H9 (cell line): ENCODE results near the gene TTC39C. TPM values are rescaled to one million over a fixed set of nuclear protein-coding genes. Genes with fewer than 3 reads are reported as not detected.

Experiments used
- DNase-seq: peaks from one replicate; pipeline ENCODE4 v3.0.0-alpha.2; 2017
- H2AFZ ChIP-seq: one replicate; pipeline ENCODE4 v1.6.1; 2013; ENCODE audit warnings: mild to moderate bottlenecking, low read length, control low read depth, moderate library complexity
- H2AK5ac ChIP-seq: 2 replicates; pipeline ENCODE4 v1.6.1; 2013; ENCODE audit warnings: low read length, control low read depth, mixed read lengths; ENCODE audit not compliant: insufficient read length
- H2BK120ac ChIP-seq: one replicate; pipeline ENCODE4 v1.6.1; 2013; ENCODE audit warnings: low read depth, mild to moderate bottlenecking, low read length, control low read depth, inconsistent platforms; ENCODE audit not compliant: poor library complexity, severe bottlenecking
- H2BK12ac ChIP-seq: 2 replicates; pipeline ENCODE4 v1.6.1; 2013; ENCODE audit warnings: low read length, control low read depth, mixed read lengths, low read depth; ENCODE audit not compliant: insufficient read length
- H2BK15ac ChIP-seq: 2 replicates; pipeline ENCODE4 v1.6.1; 2013; ENCODE audit warnings: low read depth, low read length, control low read depth
- H2BK20ac ChIP-seq: one replicate; pipeline ENCODE4 v1.6.1; 2013; ENCODE audit warnings: low read depth, mild to moderate bottlenecking, low read length, control low read depth, inconsistent platforms; ENCODE audit not compliant: poor library complexity, severe bottlenecking
- H2BK5ac ChIP-seq: 2 replicates; pipeline ENCODE4 v1.6.1; 2013; ENCODE audit warnings: low read length, control low read depth, mixed read lengths; ENCODE audit not compliant: insufficient read length
- H3K14ac ChIP-seq: 2 replicates; pipeline ENCODE4 v1.6.1; 2013; ENCODE audit warnings: low read length, control low read depth; ENCODE audit not compliant: insufficient read depth
- H3K18ac ChIP-seq: 2 replicates; pipeline ENCODE4 v1.6.1; 2013; ENCODE audit warnings: low read depth, mild to moderate bottlenecking, mixed read lengths, low read length, control low read depth; ENCODE audit not compliant: insufficient read length
- H3K23ac ChIP-seq: 2 replicates; pipeline ENCODE4 v1.6.1; 2013; ENCODE audit warnings: low read length, control low read depth, mixed read lengths, low read depth; ENCODE audit not compliant: insufficient read length
- H3K23me2 ChIP-seq: 2 replicates; pipeline ENCODE4 v1.6.1; 2013; ENCODE audit warnings: low read depth, mild to moderate bottlenecking, mixed read lengths, low read length, control low read depth; ENCODE audit not compliant: insufficient read length, poor library complexity, severe bottlenecking
- H3K27ac ChIP-seq: 2 replicates; pipeline ENCODE4 v1.5.1; 2013; ENCODE audit warnings: low read length, control low read depth, mixed read lengths, low read depth; ENCODE audit not compliant: insufficient read length
- H3K27me3 ChIP-seq: 2 replicates; pipeline ENCODE4 v1.6.1; 2013; ENCODE audit warnings: low read length, control low read depth, inconsistent platforms; ENCODE audit not compliant: insufficient read depth
- H3K4ac ChIP-seq: 2 replicates; pipeline ENCODE4 v1.6.1; 2013; ENCODE audit warnings: low read depth, mild to moderate bottlenecking, control low read depth, inconsistent platforms, low read length, moderate library complexity
- H3K4me1 ChIP-seq: 2 replicates; pipeline ENCODE4 v1.6.1; 2013; ENCODE audit warnings: low read length, control low read depth, inconsistent platforms; ENCODE audit not compliant: insufficient read depth
- H3K4me2 ChIP-seq: 2 replicates; pipeline ENCODE4 v1.6.1; 2013; ENCODE audit warnings: low read length, control low read depth, mixed read lengths; ENCODE audit not compliant: insufficient read length, insufficient read depth
- H3K56ac ChIP-seq: 2 replicates; pipeline ENCODE4 v1.6.1; 2013; ENCODE audit warnings: low read depth, mild to moderate bottlenecking, mixed read lengths, low read length, control low read depth; ENCODE audit not compliant: insufficient read length
- H3K79me1 ChIP-seq: 2 replicates; pipeline ENCODE4 v1.6.1; 2013; ENCODE audit warnings: low read depth, mild to moderate bottlenecking, moderate library complexity, low read length, control low read depth, inconsistent platforms; ENCODE audit not compliant: insufficient read depth, poor library complexity, severe bottlenecking
- H3K79me2 ChIP-seq: 2 replicates; pipeline ENCODE4 v1.6.1; 2013; ENCODE audit warnings: low read length, control low read depth, inconsistent platforms; ENCODE audit not compliant: insufficient read depth
- H3K9ac ChIP-seq: 2 replicates; pipeline ENCODE4 v1.6.1; 2013; ENCODE audit warnings: low read length, control low read depth, mixed read lengths; ENCODE audit not compliant: insufficient read length; ENCODE audit errors: extremely low read depth
- H3K9me3 ChIP-seq: one replicate; pipeline ENCODE4 v1.6.1; 2013; ENCODE audit warnings: low read depth, low read length, inconsistent platforms; ENCODE audit not compliant: control insufficient read depth
- H3T11ph ChIP-seq: one replicate; pipeline ENCODE4 v1.6.1; 2013; ENCODE audit warnings: mild to moderate bottlenecking, low read length, control low read depth, inconsistent platforms
- H4K20me1 ChIP-seq: one replicate; pipeline ENCODE4 v1.6.1; 2013; ENCODE audit not compliant: control insufficient read depth, insufficient read length, insufficient read depth
- H4K5ac ChIP-seq: 2 replicates; pipeline ENCODE4 v1.6.1; 2013; ENCODE audit warnings: low read depth, mild to moderate bottlenecking, mixed read lengths, low read length, control low read depth; ENCODE audit not compliant: insufficient read length
- H4K8ac ChIP-seq: replicated peaks from 2 replicates; pipeline ENCODE4 v1.6.1; 2013; ENCODE audit warnings: low read length, control low read depth, mixed read lengths, low read depth; ENCODE audit not compliant: insufficient read length
- H4K91ac ChIP-seq: 2 replicates; pipeline ENCODE4 v1.6.1; 2013; ENCODE audit warnings: low read depth, mild to moderate bottlenecking, moderate library complexity, mixed read lengths, low read length, control low read depth; ENCODE audit not compliant: insufficient read length
- H3K27ac Mint-ChIP-seq, 3 experiments: 2 replicates in 2 of 3; 3 replicates in 1 of 3; pipeline ENCODE4 v1.8.0; 2020 to 2021; ENCODE audit warnings: mixed read lengths in 3 of 3, mild to moderate bottlenecking in 1 of 3, moderate library complexity in 1 of 3
- H3K27me3 Mint-ChIP-seq: 2 replicates; pipeline ENCODE4 v1.8.0; 2021; ENCODE audit warnings: low read depth, mild to moderate bottlenecking, moderate library complexity, mixed read lengths
- H3K36me3 Mint-ChIP-seq, 3 experiments: 2 replicates in 2 of 3; 3 replicates in 1 of 3; pipeline ENCODE4 v1.8.0; 2020 to 2021; ENCODE audit warnings: low read depth in 3 of 3, mixed read lengths in 3 of 3; ENCODE audit not compliant: insufficient read depth in 1 of 3
- H3K4me1 Mint-ChIP-seq, 2 experiments: 2 replicates each; pipeline ENCODE4 v1.8.0; 2020; ENCODE audit warnings: mixed read lengths in 2 of 2
- H3K4me3 Mint-ChIP-seq, 2 experiments: 2 replicates in 1 of 2; 3 replicates in 1 of 2; pipeline ENCODE4 v1.8.0; 2020 to 2021; ENCODE audit warnings: mild to moderate bottlenecking in 2 of 2, mixed read lengths in 2 of 2, moderate library complexity in 1 of 2
- H3K9me3 Mint-ChIP-seq, 2 experiments: 2 replicates in 1 of 2; 3 replicates in 1 of 2; pipeline ENCODE4 v1.8.0; 2020; ENCODE audit warnings: mild to moderate bottlenecking in 2 of 2, mixed read lengths in 2 of 2, moderate library complexity in 1 of 2
- CTCF ChIP-seq: fragments of 200-600 bp; sonication (generic); conservative IDR thresholded peaks from 3 replicates; pipeline ENCODE4 v1.8.0; 2021; ENCODE audit warnings: antibody characterized with exemption, mild to moderate bottlenecking
- WGBS: extraction: QIAGEN DNeasy Blood & Tissue Kit; methylation state at CpG from one replicate; pipeline ENCODE4 v1.1.7; 2013; ENCODE audit warnings: missing lambda C conversion rate, low lambda C conversion rate, mixed read lengths; ENCODE audit not compliant: insufficient read length; ENCODE audit errors: extremely low coverage; 5-methylcytosine and 5-hydroxymethylcytosine counted together
- total RNA-seq: library from RNA; stranded (reverse); gene quantifications from 2 replicates; pipeline ENCODE4 v1.2.1, GENCODE V29; 2021

Gene TTC39C
- total RNA-seq, 1 experiment from 2014 or later: 18.0 TPM

- no peak overlapping the region for H2AK5ac ChIP-seq
- no CpG with 5 or more reads among the region's 7 CpGs for WGBS
Measured at GRCh38 chr18:24176727-24177416, 162.3 kb downstream of the TTC39C start.

More at GRCh38 chr18:24176727-24177416, 162.3 kb downstream of the TTC39C start:
- no peaks in the 10 kb centered on the region for H3K27me3 Mint-ChIP-seq
- no peaks in the 10 kb centered on the region for H4K20me1 ChIP-seq
- H3K4me2 ChIP-seq: no peak overlapping the region
- no peaks in the 10 kb centered on the region for H3K27me3 ChIP-seq
- no peak overlapping the region for H2BK5ac ChIP-seq
- H3K79me1 ChIP-seq: no peaks in the 10 kb centered on the region
- no peak overlapping the region for H3K23ac ChIP-seq
- no peak overlapping the region for H3K4me3 Mint-ChIP-seq
- H3K56ac ChIP-seq: no peak overlapping the region
- no peaks in the 10 kb centered on the region for H3K9me3 Mint-ChIP-seq
- peak; percentile 83 for DNase-seq
- H3K4me1 Mint-ChIP-seq: peaks cover 6 to 12% of the 10 kb centered on the region in 2 experiments
- peak overlapping the region in 2 of 3 experiments; percentile 64 to 86; a peak in 1 of 7 replicates for H3K27ac Mint-ChIP-seq
- no peaks in the 10 kb centered on the region for H3K79me2 ChIP-seq
- no peak overlapping the region for H3K9ac ChIP-seq
- TF ChIP-seq CTCF: peak; percentile 91
- no peak overlapping the region for H2BK120ac ChIP-seq
- H3K14ac ChIP-seq: no peak overlapping the region
- no peak overlapping the region for H2AFZ ChIP-seq
- H4K8ac ChIP-seq: no peak overlapping the region
- H3K23me2 ChIP-seq: no peaks in the 10 kb centered on the region
- H3T11ph ChIP-seq: no peak overlapping the region
- no peak overlapping the region for H4K5ac ChIP-seq
- H3K4ac ChIP-seq: no peak overlapping the region
- no peak overlapping the region for H4K91ac ChIP-seq
- no peak overlapping the region for H3K18ac ChIP-seq
- no peak overlapping the region for H2BK12ac ChIP-seq
- H3K4me1 ChIP-seq: no peaks in the 10 kb centered on the region; the same call in 1 of the 2 replicates
- no peak overlapping the region for H3K27ac ChIP-seq
- no peak overlapping the region for H2BK20ac ChIP-seq
- H3K36me3 Mint-ChIP-seq: peaks cover 12 to 20% (median 14%) of the 10 kb centered on the region in 3 experiments; a peak in 6 of 7 replicates
- H2BK15ac ChIP-seq: no peak overlapping the region
- H3K9me3 ChIP-seq: no peaks in the 10 kb centered on the region
